ENCODE results near the gene TP53AIP1. TPM values are rescaled to one million over a fixed set of nuclear protein-coding genes. Genes with fewer than 3 reads are reported as not detected.

TP53AIP1 gene
- total RNA-seq, 1 donor from 2014 or later: not detected

DNA sequence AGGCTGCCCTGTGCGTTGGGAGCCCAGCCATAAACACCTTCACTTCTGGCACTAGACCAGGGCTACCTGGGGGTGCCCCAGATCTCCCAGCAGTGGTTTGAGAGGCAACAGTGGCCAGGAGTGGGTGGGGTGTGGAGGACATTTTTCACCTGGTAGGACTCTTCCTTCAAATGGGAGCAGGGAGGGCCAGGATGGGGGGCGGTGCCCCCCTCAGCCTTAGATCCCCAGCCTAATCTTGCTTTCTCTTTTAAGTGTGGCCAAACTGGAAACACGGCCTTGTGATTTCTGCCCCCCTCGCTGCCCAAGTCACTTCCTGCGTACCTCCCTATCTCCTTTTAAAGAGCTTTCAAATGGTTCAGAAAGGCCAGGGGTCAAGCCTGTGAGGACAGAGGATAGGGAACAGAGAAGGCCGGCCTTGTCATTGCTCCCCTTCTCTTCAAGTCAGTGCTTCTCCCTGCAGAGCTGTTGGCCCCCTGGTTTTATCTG is 50.7 kb downstream of the TP53AIP1 start:
- intact Hi-C loops (cut with micrococcal nuclease): no loop called here

- intact Hi-C loops (cut with micrococcal nuclease): no loop called here
These were observed 51.9 kb downstream of the TP53AIP1 start, which contains the start of gene KCNJ5 for GRCh38 chr11:128890543-128891368. Gene KCNJ5, plus strand, starts transcription at chr11:128891356. Its CDS starts 19,918 bp downstream, at chr11:128911274.

DNA sequence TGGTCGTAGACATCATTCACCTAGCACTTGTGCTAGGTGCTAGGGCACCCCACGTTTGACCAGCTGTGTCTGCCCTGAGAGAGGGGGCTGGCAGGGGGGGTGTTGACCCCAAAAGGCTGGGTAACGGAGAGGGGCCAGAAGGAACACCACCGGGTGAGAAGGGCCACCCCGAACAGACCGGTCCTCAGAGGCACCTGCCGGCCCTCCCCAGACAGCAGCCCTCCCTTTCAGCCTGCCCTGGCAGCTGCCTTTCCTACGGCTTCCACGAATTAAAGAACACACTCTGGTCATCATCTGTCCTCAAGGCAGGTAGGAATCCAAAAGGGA is 52.5 kb downstream of the TP53AIP1 start:
- intact Hi-C loops (cut with micrococcal nuclease): no loop called here

- intact Hi-C loops (cut with micrococcal nuclease): loop anchor here (5.0 to 10.0 kb wide), 2 partner anchors 133 to 385 kb away; no protein-coding TSS in a partner anchor
These were observed 52.9 kb downstream of the TP53AIP1 start for GRCh38 chr11:128889657-128890213.

- intact Hi-C loops (cut with micrococcal nuclease): loop anchor here (5.0 to 10.0 kb wide), 2 partner anchors 134 to 386 kb away; no protein-coding TSS in a partner anchor
These were observed 54.4 kb downstream of the TP53AIP1 start for GRCh38 chr11:128888034-128888985.

- intact Hi-C loops (cut with micrococcal nuclease): loop anchor here (5.0 to 10.0 kb wide), 2 partner anchors 136 to 388 kb away; no protein-coding TSS in a partner anchor
These were observed 56.1 kb downstream of the TP53AIP1 start for GRCh38 chr11:128886406-128887124.

Other genes with a start within 250 kb of the TP53AIP1 start
- gene FLI1, start 248.8 kb downstream of the TP53AIP1 start, total RNA-seq: 97.9 and 102 TPM in 2 replicates
- not detected in 2 replicates for gene KCNJ1, start 75.6 kb downstream of the TP53AIP1 start, total RNA-seq
- gene KCNJ5, start 51.5 kb downstream of the TP53AIP1 start, total RNA-seq: not detected in 2 replicates
- gene ARHGAP32, start 249.5 kb upstream of the TP53AIP1 start, total RNA-seq: 4.4 and 5.1 TPM in 2 replicates